HepG2 (cell line): ENCODE results near the gene CDK10. TPM values are rescaled to one million over a fixed set of nuclear protein-coding genes. Genes with fewer than 3 reads are reported as not detected.

Source experiments
- ELF3 ChIP-seq: IDR thresholded peaks from 2 replicates; pipeline ENCODE4 v1.6.1; 2016; ENCODE audit warnings: missing genetic modification reagents, missing compliant biosample characterization
- ETS1 ChIP-seq: sonication (generic); formaldehyde crosslinking; IDR thresholded peaks from 2 replicates; pipeline ENCODE4 v1.4.0; 2020; ENCODE audit warnings: missing genetic modification reagents
- FLYWCH1 ChIP-seq: sonication (generic); formaldehyde crosslinking; IDR thresholded peaks from 2 replicates; pipeline ENCODE4 v1.8.1; 2023; ENCODE audit warnings: mild to moderate bottlenecking, missing genetic modification reagents
- FOXC1 ChIP-seq: sonication (generic); formaldehyde crosslinking; IDR thresholded peaks from 2 replicates; pipeline ENCODE4 v1.8.0; 2022; ENCODE audit warnings: mild to moderate bottlenecking, missing genetic modification reagents, borderline replicate concordance
- HBP1 ChIP-seq: IDR thresholded peaks from 2 replicates; pipeline ENCODE4 v1.6.1; 2016; ENCODE audit warnings: low read depth, control low read depth
- MEIS2 ChIP-seq: sonication (generic); formaldehyde crosslinking; IDR thresholded peaks from 2 replicates; pipeline ENCODE4 v1.9.0; 2021; ENCODE audit warnings: mild to moderate bottlenecking, missing genetic modification reagents
- MZF1 ChIP-seq: sonication (generic); formaldehyde crosslinking; IDR thresholded peaks from 2 replicates; pipeline ENCODE4 v1.8.1; 2023; ENCODE audit warnings: mild to moderate bottlenecking, missing genetic modification reagents, borderline replicate concordance
- NAIF1 ChIP-seq: sonication (generic); formaldehyde crosslinking; IDR thresholded peaks from 2 replicates; pipeline ENCODE4 v1.5.0; 2020; ENCODE audit warnings: mild to moderate bottlenecking, missing genetic modification reagents, borderline replicate concordance
- NFE2 ChIP-seq: sonication (generic); formaldehyde crosslinking; IDR thresholded peaks from 2 replicates; pipeline ENCODE4 v1.4.0; 2020; ENCODE audit warnings: missing genetic modification reagents
- POLR2AphosphoS5 ChIP-seq: IDR thresholded peaks from 2 replicates; pipeline ENCODE4 v1.6.1; 2012; ENCODE audit warnings: low read depth, low read length
- TFE3 ChIP-seq: IDR thresholded peaks from 2 replicates; pipeline ENCODE4 v1.6.1; 2016
- THAP11 ChIP-seq: IDR thresholded peaks from 2 replicates; pipeline ENCODE4 v1.6.1; 2016; ENCODE audit warnings: missing biosample characterization, missing genetic modification reagents
- YY1 ChIP-seq: IDR thresholded peaks from 2 replicates; pipeline ENCODE4 v1.6.1; 2011; ENCODE audit warnings: low read length, low read depth, moderate library complexity, mild to moderate bottlenecking; ENCODE audit not compliant: insufficient read depth, insufficient replicate concordance
- ZBTB43 ChIP-seq: sonication (generic); formaldehyde crosslinking; conservative IDR thresholded peaks from 2 replicates; pipeline ENCODE4 v1.4.0; 2020; ENCODE audit warnings: missing genetic modification reagents
- ZNF335 ChIP-seq: sonication (generic); formaldehyde crosslinking; IDR thresholded peaks from 2 replicates; pipeline ENCODE4 v1.4.0; 2020; ENCODE audit warnings: missing genetic modification reagents
- ZNF530 ChIP-seq: sonication (generic); formaldehyde crosslinking; IDR thresholded peaks from 2 replicates; pipeline ENCODE4 v1.5.0; 2020; ENCODE audit warnings: low read depth, mild to moderate bottlenecking, missing genetic modification reagents
- ZNF746 ChIP-seq: sonication (generic); formaldehyde crosslinking; IDR thresholded peaks from 2 replicates; pipeline ENCODE4 v1.8.0; 2022; ENCODE audit warnings: mild to moderate bottlenecking, missing genetic modification reagents
- ZNF777 ChIP-seq: sonication (generic); formaldehyde crosslinking; IDR thresholded peaks from 2 replicates; pipeline ENCODE4 v1.4.0; 2020; ENCODE audit warnings: missing genetic modification reagents
- ZNF83 ChIP-seq: sonication (generic); formaldehyde crosslinking; IDR thresholded peaks from 2 replicates; pipeline ENCODE4 v1.4.0; 2020; ENCODE audit warnings: missing genetic modification reagents, mild to moderate bottlenecking, borderline replicate concordance
- polyA plus RNA-seq, 8 experiments: library from polyadenylated mRNA; depleted of rRNA in 3 of 8; stranded (reverse) in 7 of 8; unstranded in 1 of 8; fragments of >200 nt; fragmentation: Illumina TruSeq in 4 of 8; extraction: Trizol in 4 of 8; gene quantifications; 2 replicates each; pipeline versions ENCODE4 v1.2.1 to v1.2.3, GENCODE V29; 2011 to 2016; ENCODE audit warnings: low read depth in 4 of 8, missing spikeins in 1 of 8, mixed read lengths in 1 of 8; ENCODE audit not compliant: insufficient read depth in 1 of 8
- total RNA-seq, 5 experiments: library from RNA; depleted of rRNA; stranded (reverse); fragments of >200 nt; fragmentation: Illumina TruSeq; extraction: Trizol; gene quantifications; 2 replicates each; pipeline ENCODE4 v1.2.3, GENCODE V29; 2016; ENCODE audit warnings: low read depth in 1 of 5

Gene CDK10
- total and polyA plus RNA-seq, 2 of the 13 experiments (the other 11 are each of a cell fraction or from before 2014, with no cell fraction given): 2.5 to 3.9 TPM

- no peak for TF ChIP-seq NFE2
- TF ChIP-seq TFE3 (CRISPR knock-in tag): no peak
- TF ChIP-seq ZNF777 (CRISPR knock-in tag): peak; percentile 98
- TF ChIP-seq ZBTB43: peak; percentile 86; the same call in 1 of the 2 replicates
- TF ChIP-seq ETS1 (CRISPR knock-in tag): 0 out of 2 replicates have a peak, but pooled peaks have one; percentile 19
- peak; percentile 86 for TF ChIP-seq HBP1 (CRISPR knock-in tag)
- 0 out of 2 replicates have a peak, but pooled peaks have one; percentile 15 for TF ChIP-seq ZNF746 (CRISPR knock-in tag)
- TF ChIP-seq ZNF83: 0 out of 2 replicates have a peak, but pooled peaks have one; percentile 15
- no peak for TF ChIP-seq THAP11 (CRISPR knock-in tag)
- peak; percentile 73 for TF ChIP-seq ELF3
- peak; percentile 76 for TF ChIP-seq MEIS2
- TF ChIP-seq YY1: peak; percentile 22
- no peak for TF ChIP-seq POLR2AphosphoS5
- TF ChIP-seq FOXC1 (CRISPR knock-in tag): peak; percentile 20; the same call in 1 of the 2 replicates
- TF ChIP-seq NAIF1: no peak; the same call in 1 of the 2 replicates
- no peak for TF ChIP-seq FLYWCH1 (CRISPR knock-in tag)
- 0 out of 2 replicates have a peak, but pooled peaks have one; percentile 19 for TF ChIP-seq ZNF530
- TF ChIP-seq ZNF335 (CRISPR knock-in tag): 0 out of 2 replicates have a peak, but pooled peaks have one; percentile 0
- peak; percentile 60; the same call in 1 of the 2 replicates for TF ChIP-seq MZF1 (CRISPR knock-in tag)
Measured at GRCh38 chr16:89700649-89701424, 14.3 kb downstream of the CDK10 start (continued).
